Dendritic cell treated with granulocyte-macrophage colony-stimulating factor and Interleukin-4, amounts not matched to agents 40 ng/mL and 50 ng/mL, for 4 days (primary cell): Measurements from ENCODE around the gene LRRK1.

ENCODE experiments used
- H3K27ac Mint-ChIP-seq: one replicate; pipeline ENCODE4 v1.8.0; 2022; ENCODE audit warnings: mild to moderate bottlenecking, mixed read lengths
- H3K27me3 Mint-ChIP-seq: one replicate; pipeline ENCODE4 v1.8.0; 2022; ENCODE audit warnings: mild to moderate bottlenecking, mixed read lengths
- H3K36me3 Mint-ChIP-seq: one replicate; pipeline ENCODE4 v1.8.0; 2022; ENCODE audit warnings: low read depth, mixed read lengths
- H3K4me1 Mint-ChIP-seq: one replicate; pipeline ENCODE4 v1.8.0; 2022; ENCODE audit warnings: low read depth, mixed read lengths
- H3K4me3 Mint-ChIP-seq: one replicate; pipeline ENCODE4 v1.8.0; 2022; ENCODE audit warnings: mild to moderate bottlenecking, moderate library complexity, mixed read lengths
- H3K9me3 Mint-ChIP-seq: one replicate; pipeline ENCODE4 v1.8.0; 2022; ENCODE audit warnings: mixed read lengths
- intact Hi-C: fragments of 100-400 bp; cut with micrococcal nuclease; formaldehyde crosslinking; loops from one replicate; pipeline ENCODE4 v1.15.0; 2022

Gene LRRK1

DNA sequence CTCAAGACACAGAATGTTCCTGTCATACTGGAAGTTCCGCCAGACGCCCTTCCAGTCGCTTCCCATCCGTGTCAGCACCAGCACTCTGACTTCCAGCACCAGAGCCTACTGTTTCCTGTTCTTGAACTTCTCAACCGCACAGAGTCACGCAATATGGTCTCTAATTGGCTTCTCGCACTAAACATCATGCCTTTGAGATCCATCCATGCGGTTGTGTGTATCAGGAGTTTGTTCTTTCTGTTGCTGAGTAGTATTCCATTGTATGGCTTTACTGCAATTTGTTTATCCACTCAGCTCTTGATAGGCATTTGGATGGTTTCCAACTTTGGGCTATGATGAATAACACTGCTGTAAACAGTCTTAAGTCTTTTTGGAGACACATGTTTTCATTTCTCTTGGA, 112.1 kb downstream of the LRRK1 start:
- H3K36me3 Mint-ChIP-seq = peaks cover 97% of the 10 kb centered on the region
- intact Hi-C loops = no loop called here
- peaks cover 16% of the 10 kb centered on the region for H3K9me3 Mint-ChIP-seq
- H3K27ac Mint-ChIP-seq = no peak overlapping the region
- peaks cover 85% of the 10 kb centered on the region for H3K27me3 Mint-ChIP-seq
- peaks cover 15% of the 10 kb centered on the region for H3K4me1 Mint-ChIP-seq
- H3K4me3 Mint-ChIP-seq = no peak overlapping the region

DNA sequence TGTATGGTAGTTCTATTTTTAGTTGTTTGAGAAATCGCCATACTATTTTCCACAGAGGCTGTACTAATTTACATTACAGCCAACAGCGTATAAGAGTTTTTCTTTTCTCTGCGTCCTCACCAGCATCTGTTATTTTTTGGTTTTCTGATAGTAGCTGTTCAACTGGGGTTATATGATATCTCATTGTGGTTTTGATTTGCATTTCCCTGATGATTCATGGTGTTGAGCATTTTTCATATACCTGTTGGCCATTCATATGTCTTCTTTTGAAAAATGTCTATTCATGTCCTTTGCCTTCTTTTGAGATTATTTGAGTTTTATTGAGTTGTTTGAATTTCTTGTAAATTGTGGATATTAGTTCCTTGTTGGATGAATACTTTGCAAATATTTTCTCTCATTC, 114.6 kb downstream of the LRRK1 start:
- peaks cover 16% of the 10 kb centered on the region for H3K9me3 Mint-ChIP-seq
- H3K36me3 Mint-ChIP-seq = peaks cover 97% of the 10 kb centered on the region
- H3K27ac Mint-ChIP-seq = no peak overlapping the region
- no peak overlapping the region for H3K4me3 Mint-ChIP-seq
- intact Hi-C loops = no loop called here
- H3K27me3 Mint-ChIP-seq = peaks cover 83% of the 10 kb centered on the region
- peaks cover 15% of the 10 kb centered on the region for H3K4me1 Mint-ChIP-seq

DNA sequence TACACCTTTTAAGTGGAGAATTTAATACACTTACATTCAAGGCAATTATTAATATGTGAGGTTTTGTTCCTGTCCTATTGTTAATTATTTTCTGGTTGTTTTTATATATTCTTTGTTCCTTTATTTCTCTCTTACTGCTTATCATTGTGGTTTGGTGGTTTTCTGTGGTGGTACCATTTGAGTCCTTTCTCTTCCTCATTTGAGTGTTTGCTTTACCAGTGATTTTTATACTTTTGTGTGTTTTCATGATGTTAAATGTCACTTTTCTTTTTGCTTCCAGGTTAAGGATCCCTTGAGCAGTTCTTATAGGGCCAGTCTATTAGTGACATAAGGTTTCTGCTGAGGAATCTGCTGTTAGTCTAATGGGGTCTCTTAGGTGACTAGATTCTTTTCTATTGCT, 116.5 kb downstream of the LRRK1 start:
- intact Hi-C loops = no loop called here
- Mint-ChIP-seq H3K27ac (no peak overlapping the region), H3K4me3 (peak overlapping the region; percentile 10), H3K36me3 (peaks cover 96% of the 10 kb centered on the region), H3K27me3 (peaks cover 77% of the 10 kb centered on the region), H3K4me1 (peaks cover 15% of the 10 kb centered on the region), H3K9me3 (peaks cover 16% of the 10 kb centered on the region)

DNA sequence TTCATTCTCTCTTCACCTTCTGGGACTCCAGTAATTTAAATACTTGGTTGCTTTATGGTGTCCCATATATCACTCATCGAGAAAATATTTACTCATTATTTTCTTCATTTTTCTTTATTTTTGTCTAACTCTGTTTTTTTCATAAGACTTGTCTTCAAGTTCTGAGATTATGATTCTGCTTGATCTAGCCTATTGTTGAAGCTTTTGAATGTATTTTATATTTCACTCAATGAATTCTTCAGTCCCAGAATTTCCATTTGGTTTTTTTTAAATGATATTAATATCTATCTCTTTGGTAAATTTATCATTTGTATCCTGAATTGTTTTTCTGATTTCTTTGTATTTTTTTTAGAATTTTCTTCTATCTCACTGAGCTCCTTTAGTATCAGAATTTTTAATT, 117.0 kb downstream of the LRRK1 start:
- Mint-ChIP-seq H3K36me3 (peaks cover 96% of the 10 kb centered on the region), H3K27me3 (peaks cover 75% of the 10 kb centered on the region), H3K4me3 (no peak overlapping the region), H3K4me1 (peaks cover 15% of the 10 kb centered on the region), H3K27ac (no peak overlapping the region), H3K9me3 (peaks cover 16% of the 10 kb centered on the region)
- intact Hi-C loops = no loop called here

DNA sequence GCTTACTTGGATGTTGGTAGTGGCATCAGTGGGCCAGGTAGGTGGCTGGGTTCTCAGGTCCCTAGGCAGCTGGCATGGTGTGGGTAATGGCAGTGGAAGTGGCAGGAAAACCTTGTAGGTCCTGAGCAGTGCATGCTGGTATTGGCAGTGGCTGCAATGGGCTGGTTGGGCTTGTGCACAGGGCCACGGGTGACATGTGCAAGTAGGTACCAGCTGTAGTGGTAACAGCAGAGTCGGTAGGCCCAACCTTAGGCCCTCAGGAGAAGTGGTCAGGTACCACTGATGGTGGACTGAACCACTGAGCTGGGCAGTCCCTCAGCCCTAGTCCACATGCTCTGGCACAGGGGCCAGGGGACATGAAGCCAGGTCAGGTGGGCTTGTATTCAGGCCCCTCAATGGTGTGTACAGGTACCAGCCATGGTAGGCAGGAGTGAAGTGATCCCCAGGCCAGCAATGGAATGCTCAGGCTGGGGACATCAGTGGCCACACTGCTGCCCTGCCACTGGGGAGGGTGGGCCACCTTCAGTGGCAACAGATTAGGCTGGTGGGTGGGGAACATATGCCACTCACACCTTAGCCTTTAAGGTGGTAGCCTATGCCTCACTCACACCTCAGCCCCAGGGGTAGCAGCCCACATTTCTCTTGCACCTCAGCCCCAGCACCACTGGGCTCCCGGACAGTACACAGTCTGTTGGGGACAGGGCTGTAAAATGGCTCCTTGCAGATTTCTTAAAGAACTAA, 118.1 kb downstream of the LRRK1 start:
- Mint-ChIP-seq H3K4me3 (no peak overlapping the region), H3K27me3 (peaks cover 72% of the 10 kb centered on the region), H3K27ac (no peak overlapping the region), H3K9me3 (peaks cover 16% of the 10 kb centered on the region), H3K4me1 (peaks cover 15% of the 10 kb centered on the region), H3K36me3 (peaks cover 96% of the 10 kb centered on the region)
- intact Hi-C loops = no loop called here

DNA sequence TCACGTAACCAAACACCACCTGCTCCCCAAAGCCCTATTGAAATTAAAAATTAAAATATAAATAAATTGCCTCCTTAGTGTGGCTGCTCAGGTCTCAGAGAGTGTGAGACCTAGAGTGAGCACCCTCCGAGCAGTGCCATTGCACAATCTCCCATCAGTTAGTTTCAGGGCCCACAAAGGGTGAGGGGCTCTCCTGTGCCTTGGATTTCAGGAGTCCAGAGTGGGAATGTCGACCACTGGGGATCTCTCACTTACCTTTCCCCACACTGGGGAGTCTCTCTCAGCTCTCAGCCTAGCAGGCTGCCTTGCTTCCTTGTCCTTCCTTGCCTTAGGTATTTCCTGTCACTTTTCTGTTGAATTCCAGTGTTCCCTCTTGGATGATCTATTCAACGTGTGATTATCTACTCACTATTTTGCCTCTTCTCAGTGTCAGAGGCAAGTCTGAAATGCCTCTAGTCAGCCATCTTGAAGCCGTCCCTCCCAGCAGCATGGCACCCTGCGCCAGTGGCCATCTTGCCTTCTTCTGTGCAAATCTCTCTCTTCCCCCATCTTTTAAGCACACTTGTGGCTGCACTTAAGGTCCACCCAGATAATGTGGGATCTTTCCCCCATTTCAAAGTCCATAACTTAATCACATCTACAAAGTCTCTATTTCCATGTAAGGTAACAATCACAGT, 119.3 kb downstream of the LRRK1 start:
- Mint-ChIP-seq H3K36me3 (peaks cover 96% of the 10 kb centered on the region), H3K4me3 (no peak overlapping the region), H3K9me3 (peaks cover 16% of the 10 kb centered on the region), H3K4me1 (peaks cover 15% of the 10 kb centered on the region), H3K27ac (no peak overlapping the region), H3K27me3 (peaks cover 73% of the 10 kb centered on the region)
- intact Hi-C loops = no loop called here

DNA sequence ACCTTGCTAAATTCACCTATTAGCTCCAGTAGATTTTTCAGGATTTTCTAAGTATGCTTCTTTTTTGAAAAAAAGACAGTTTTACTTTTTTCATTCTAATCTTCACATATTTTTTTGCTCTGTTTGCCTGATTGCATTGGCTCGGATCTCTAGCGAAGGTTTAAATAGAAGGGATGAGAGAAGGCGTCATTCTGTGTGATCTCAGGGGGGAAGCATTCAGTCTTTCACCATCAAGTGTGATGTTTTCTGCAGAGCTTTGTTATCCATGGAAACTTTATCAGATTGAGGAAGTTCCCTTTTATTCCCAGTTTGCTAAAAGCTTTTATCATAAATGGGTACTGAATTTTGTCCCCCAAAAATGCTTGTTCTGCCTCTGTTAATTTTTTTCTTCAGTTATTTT, 120.3 kb downstream of the LRRK1 start:
- H3K36me3 Mint-ChIP-seq = peaks cover 96% of the 10 kb centered on the region
- H3K9me3 Mint-ChIP-seq = peaks cover 9% of the 10 kb centered on the region
- intact Hi-C loops = no loop called here
- peaks cover 70% of the 10 kb centered on the region for H3K27me3 Mint-ChIP-seq
- no peak overlapping the region for H3K27ac Mint-ChIP-seq
- H3K4me3 Mint-ChIP-seq = no peak overlapping the region
- peaks cover 15% of the 10 kb centered on the region for H3K4me1 Mint-ChIP-seq

DNA sequence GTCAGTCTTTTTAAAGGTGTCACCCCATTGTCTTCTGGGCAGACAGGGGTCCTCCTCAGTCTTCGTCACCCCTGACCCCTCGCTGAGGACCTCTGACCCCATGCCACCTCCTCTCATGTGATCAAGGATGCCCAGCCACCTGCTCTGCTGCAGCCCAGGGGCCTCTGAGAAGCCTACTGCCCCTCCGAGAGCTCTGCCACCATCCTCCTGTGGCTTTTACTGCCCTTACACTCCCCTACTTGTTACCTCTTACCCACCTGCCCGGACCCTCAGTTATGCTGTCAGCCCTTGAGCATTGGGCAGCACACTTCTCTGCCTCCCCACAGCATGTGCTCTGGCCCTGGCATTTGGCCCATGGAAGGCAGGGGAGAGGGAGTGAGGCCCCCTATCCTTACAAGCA, 123.2 kb downstream of the LRRK1 start:
- Mint-ChIP-seq H3K4me1 (no peaks in the 10 kb centered on the region), H3K27me3 (peaks cover 55% of the 10 kb centered on the region)

DNA sequence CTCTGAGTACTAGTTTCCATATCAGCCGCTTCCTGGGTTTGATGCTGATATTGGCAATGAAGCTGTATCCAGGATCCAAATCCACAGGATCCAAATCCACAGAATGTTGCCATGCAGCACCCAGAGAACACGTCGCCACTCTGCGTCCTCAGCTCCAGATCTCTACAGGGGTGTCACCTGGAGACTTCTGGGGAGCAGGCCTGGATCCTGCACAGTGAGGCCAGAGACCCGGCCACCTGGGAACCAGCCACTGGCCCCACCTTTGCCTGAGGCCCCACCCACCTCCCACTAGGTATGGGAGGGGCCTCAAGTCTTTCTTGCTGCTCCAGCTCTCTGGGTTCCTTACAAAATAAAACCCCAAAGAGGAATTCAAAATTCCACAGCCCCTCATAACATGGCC, 123.9 kb downstream of the LRRK1 start:
- Mint-ChIP-seq H3K9me3 (no peaks in the 10 kb centered on the region), H3K27me3 (peaks cover 49% of the 10 kb centered on the region), H3K36me3 (peaks cover 99% of the 10 kb centered on the region), H3K27ac (no peak overlapping the region), H3K4me1 (no peaks in the 10 kb centered on the region), H3K4me3 (no peak overlapping the region)
- intact Hi-C loops = no loop called here

More for the DNA sequence above, 123.2 kb downstream of the LRRK1 start:
- Mint-ChIP-seq H3K4me3 (no peak overlapping the region), H3K36me3 (peaks cover 99% of the 10 kb centered on the region), H3K27ac (no peak overlapping the region), H3K9me3 (no peaks in the 10 kb centered on the region)
- intact Hi-C loops = no loop called here

DNA sequence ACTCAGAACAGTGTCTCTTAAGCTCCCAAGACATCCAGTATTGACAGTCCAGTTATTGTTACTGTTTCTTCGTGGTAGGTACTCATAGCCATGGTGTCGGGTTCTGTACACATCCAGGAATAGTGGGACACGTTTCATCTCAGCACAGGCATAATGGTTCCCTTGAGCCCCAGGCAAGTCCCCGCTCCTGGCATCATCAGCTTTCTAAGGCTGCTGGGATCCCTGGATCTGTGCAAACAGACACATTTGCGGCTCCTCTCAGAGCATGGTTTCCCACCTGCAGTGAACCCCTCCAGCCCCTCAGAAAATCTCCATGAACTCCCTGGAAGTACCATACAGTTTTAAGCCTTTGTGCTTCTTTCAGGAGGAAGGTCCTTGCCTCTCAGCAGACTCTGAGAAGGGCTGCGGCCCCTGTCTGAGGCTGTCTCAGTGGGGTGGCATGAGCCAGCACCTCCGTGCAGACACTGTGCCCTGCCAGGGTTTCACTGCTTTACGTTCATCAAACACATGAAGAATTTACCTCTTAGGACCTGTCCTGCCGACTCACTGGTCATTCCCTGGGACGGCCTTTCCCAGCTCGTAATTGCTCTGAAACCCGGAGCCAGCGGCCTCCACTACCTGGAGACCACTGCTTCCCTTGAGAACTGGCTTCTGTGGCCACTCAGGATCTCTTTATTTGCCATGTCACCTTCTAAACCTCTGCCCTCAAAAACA, 124.9 kb downstream of the LRRK1 start:
- peaks cover 42% of the 10 kb centered on the region for H3K27me3 Mint-ChIP-seq
- H3K27ac Mint-ChIP-seq = no peak overlapping the region
- no peak overlapping the region for H3K4me3 Mint-ChIP-seq
- no peaks in the 10 kb centered on the region for H3K4me1 Mint-ChIP-seq
- H3K36me3 Mint-ChIP-seq = peaks cover 99% of the 10 kb centered on the region
- H3K9me3 Mint-ChIP-seq = no peaks in the 10 kb centered on the region
- intact Hi-C loops = no loop called here

DNA sequence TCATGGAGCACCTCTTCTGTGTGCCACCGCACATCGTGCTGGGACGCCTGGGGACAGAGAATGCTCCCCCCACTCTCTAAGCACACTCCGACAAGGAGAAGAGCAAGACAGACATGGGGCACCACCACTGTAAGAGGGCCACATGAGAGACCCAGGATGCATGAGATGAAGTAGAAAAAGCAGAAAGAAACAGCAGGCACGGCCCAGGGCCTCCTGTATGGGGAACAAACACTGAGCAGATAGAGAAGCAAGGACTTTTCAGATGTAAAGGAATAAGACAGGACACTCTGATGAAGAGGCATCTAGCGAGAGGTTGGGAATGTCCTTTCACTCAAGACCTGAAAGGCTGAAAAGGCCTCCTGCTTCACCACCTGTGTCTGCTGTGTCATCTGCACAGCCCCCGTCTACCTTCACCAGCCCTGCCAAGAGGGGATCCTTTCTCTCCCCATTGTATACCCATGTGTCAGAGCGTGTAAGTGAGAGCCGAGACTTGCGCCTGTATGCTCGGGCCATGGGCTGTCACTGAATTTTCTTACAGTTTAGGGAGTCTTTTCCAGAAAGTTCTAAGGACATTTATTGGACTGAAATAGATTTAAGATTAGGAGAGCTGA, 125.6 kb downstream of the LRRK1 start:
- Mint-ChIP-seq H3K4me3 (no peak overlapping the region), H3K27me3 (peaks cover 36% of the 10 kb centered on the region), H3K36me3 (peaks cover 99% of the 10 kb centered on the region), H3K9me3 (no peaks in the 10 kb centered on the region), H3K4me1 (no peaks in the 10 kb centered on the region), H3K27ac (no peak overlapping the region)
- intact Hi-C loops = no loop called here

DNA sequence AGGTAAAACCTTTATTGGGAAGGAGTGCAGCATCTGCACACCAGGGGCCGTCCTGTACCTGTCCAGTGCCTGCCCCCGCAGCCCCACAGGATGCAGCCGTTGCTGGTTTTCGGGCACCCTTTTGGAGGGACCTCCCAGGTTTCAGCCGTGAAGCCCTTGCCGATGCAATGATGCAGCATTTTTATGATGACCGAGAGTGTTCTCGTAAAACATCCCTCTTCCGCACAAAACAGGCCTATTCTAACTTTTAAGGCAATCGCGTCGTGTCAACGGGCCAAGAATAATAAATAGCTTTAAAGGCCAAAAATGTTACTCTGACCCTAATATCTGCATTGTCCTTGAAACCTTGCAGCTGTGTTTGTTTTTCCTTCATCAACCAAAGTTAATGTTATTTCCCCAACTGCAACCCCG, 126.1 kb downstream of the LRRK1 start:
- peaks cover 34% of the 10 kb centered on the region for H3K27me3 Mint-ChIP-seq
- H3K4me1 Mint-ChIP-seq = no peaks in the 10 kb centered on the region
- H3K27ac Mint-ChIP-seq = no peak overlapping the region
- no peaks in the 10 kb centered on the region for H3K9me3 Mint-ChIP-seq
- H3K36me3 Mint-ChIP-seq = peaks cover 100% of the 10 kb centered on the region
- H3K4me3 Mint-ChIP-seq = no peak overlapping the region
- intact Hi-C loops = no loop called here

DNA sequence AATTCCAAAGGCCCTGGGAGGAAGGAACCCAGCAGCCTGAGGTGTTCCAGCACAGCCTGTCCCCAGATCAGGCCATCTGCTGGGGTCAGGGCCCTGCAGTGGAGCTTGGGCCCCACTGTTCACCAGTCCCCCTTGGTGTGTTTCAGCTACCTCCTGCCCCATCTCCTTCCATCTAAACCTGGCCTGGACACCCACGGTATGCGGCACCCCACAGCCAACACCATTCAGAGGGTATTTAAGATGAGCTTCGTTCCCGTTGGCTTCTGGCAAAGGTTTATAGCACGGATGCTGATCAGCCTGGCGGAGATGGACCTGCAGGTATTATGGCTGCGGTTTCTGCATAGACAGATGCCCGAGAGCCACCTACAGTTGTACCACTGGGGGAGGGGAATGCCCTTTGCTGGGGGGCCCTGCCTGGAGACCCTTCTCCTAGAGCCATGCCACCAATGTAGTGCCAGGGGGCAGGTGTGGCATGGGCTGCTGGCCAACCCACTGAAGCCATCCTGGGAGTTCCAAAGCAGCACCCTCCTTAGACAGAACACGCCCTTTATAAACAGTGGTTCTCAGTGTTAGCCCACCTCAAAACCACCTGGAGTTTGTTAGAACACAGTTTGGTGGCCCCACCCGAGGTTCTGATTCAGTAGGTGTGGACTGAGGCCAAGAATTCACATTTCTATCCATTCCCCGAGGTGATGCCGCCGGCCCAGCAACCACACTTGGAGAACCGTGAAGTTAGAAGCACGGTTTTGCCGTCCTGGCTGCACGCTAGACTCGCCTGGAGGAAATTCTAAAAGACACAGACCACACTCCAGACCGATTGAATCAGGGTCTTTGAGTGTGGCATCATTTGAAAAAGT, 126.9 kb downstream of the LRRK1 start:
- Mint-ChIP-seq H3K9me3 (no peaks in the 10 kb centered on the region), H3K27ac (no peak overlapping the region), H3K4me3 (no peak overlapping the region), H3K27me3 (peaks cover 27% of the 10 kb centered on the region), H3K4me1 (no peaks in the 10 kb centered on the region), H3K36me3 (peaks cover 100% of the 10 kb centered on the region)
- intact Hi-C loops = no loop called here
